HepG2 (cell line): ENCODE results near the gene SLC2A13. TPM values are rescaled to one million over a fixed set of nuclear protein-coding genes. Genes with fewer than 3 reads are reported as not detected.
A peak's percentile ranks its signal among the peaks of the same experiment; 100 is the strongest.

ENCODE experiments used
- ARID2 ChIP-seq: sonication (generic); formaldehyde crosslinking; IDR thresholded peaks from 2 replicates; pipeline ENCODE4 v1.8.1; 2022; ENCODE audit warnings: mild to moderate bottlenecking, missing genetic modification reagents, borderline replicate concordance
- DZIP1 ChIP-seq: sonication (generic); formaldehyde crosslinking; IDR thresholded peaks from 2 replicates; pipeline ENCODE4 v1.5.0; 2020; ENCODE audit warnings: mild to moderate bottlenecking, missing genetic modification reagents
- FLYWCH1 ChIP-seq: sonication (generic); formaldehyde crosslinking; IDR thresholded peaks from 2 replicates; pipeline ENCODE4 v1.8.1; 2023; ENCODE audit warnings: mild to moderate bottlenecking, missing genetic modification reagents
- FOXA3 ChIP-seq: IDR thresholded peaks from 2 replicates; pipeline ENCODE4 v1.6.1; 2016; ENCODE audit warnings: missing genetic modification reagents, missing compliant biosample characterization
- GRHL1 ChIP-seq: sonication (generic); formaldehyde crosslinking; conservative IDR thresholded peaks from 2 replicates; pipeline ENCODE4 v1.8.0; 2022; ENCODE audit warnings: missing genetic modification reagents
- IRX3 ChIP-seq: sonication (generic); formaldehyde crosslinking; IDR thresholded peaks from 2 replicates; pipeline ENCODE4 v1.8.1; 2023; ENCODE audit warnings: mild to moderate bottlenecking, low read depth, missing genetic modification reagents, borderline replicate concordance
- SP140L ChIP-seq: sonication (generic); formaldehyde crosslinking; IDR thresholded peaks from 2 replicates; pipeline ENCODE4 v1.4.0; 2020; ENCODE audit warnings: missing genetic modification reagents, borderline replicate concordance
- TARDBP ChIP-seq: sonication (generic); formaldehyde crosslinking; IDR thresholded peaks from 2 replicates; pipeline ENCODE4 v1.8.0; 2022; ENCODE audit warnings: mild to moderate bottlenecking, missing genetic modification reagents
- TEF ChIP-seq: sonication (generic); formaldehyde crosslinking; IDR thresholded peaks from 2 replicates; pipeline ENCODE4 v1.5.0; 2020; ENCODE audit warnings: missing genetic modification reagents
- ZBTB1 ChIP-seq: sonication (generic); formaldehyde crosslinking; IDR thresholded peaks from 2 replicates; pipeline ENCODE4 v1.4.0; 2020; ENCODE audit warnings: missing genetic modification reagents, borderline replicate concordance
- ZFP82 ChIP-seq: sonication (generic); formaldehyde crosslinking; IDR thresholded peaks from 2 replicates; pipeline ENCODE4 v1.5.1; 2020; ENCODE audit warnings: mild to moderate bottlenecking, missing genetic modification reagents, borderline replicate concordance
- ZNF124 ChIP-seq: sonication (generic); formaldehyde crosslinking; IDR thresholded peaks from 2 replicates; pipeline ENCODE4 v1.4.0; 2020; ENCODE audit warnings: missing genetic modification reagents
- ZNF224 ChIP-seq: sonication (generic); formaldehyde crosslinking; IDR thresholded peaks from 2 replicates; pipeline ENCODE4 v1.5.0; 2020; ENCODE audit warnings: mild to moderate bottlenecking, missing genetic modification reagents
- ZNF317 ChIP-seq: sonication (generic); formaldehyde crosslinking; IDR thresholded peaks from 2 replicates; pipeline ENCODE4 v1.5.0; 2020; ENCODE audit warnings: mild to moderate bottlenecking, missing genetic modification reagents
- ZNF44 ChIP-seq: sonication (generic); formaldehyde crosslinking; IDR thresholded peaks from 2 replicates; pipeline ENCODE4 v1.5.1; 2020; ENCODE audit warnings: mild to moderate bottlenecking, missing genetic modification reagents
- ZNF616 ChIP-seq: sonication (generic); formaldehyde crosslinking; IDR thresholded peaks from 2 replicates; pipeline ENCODE4 v1.5.0; 2020; ENCODE audit warnings: low read depth, mild to moderate bottlenecking, missing genetic modification reagents
- ZNF713 ChIP-seq: sonication (generic); formaldehyde crosslinking; IDR thresholded peaks from 2 replicates; pipeline ENCODE4 v1.4.0; 2020; ENCODE audit warnings: mild to moderate bottlenecking, missing genetic modification reagents
- ZNF75D ChIP-seq: sonication (generic); formaldehyde crosslinking; IDR thresholded peaks from 2 replicates; pipeline ENCODE4 v1.8.1; 2023; ENCODE audit warnings: missing genetic modification reagents, mild to moderate bottlenecking, borderline replicate concordance
- polyA plus RNA-seq, 8 experiments: library from polyadenylated mRNA; depleted of rRNA in 3 of 8; stranded (reverse) in 7 of 8; unstranded in 1 of 8; fragments of >200 nt; fragmentation: Illumina TruSeq in 4 of 8; extraction: Trizol in 4 of 8; gene quantifications; 2 replicates each; pipeline versions ENCODE4 v1.2.1 to v1.2.3, GENCODE V29; 2011 to 2016; ENCODE audit warnings: low read depth in 4 of 8, missing spikeins in 1 of 8, mixed read lengths in 1 of 8; ENCODE audit not compliant: insufficient read depth in 1 of 8
- total RNA-seq, 5 experiments: library from RNA; depleted of rRNA; stranded (reverse); fragments of >200 nt; fragmentation: Illumina TruSeq; extraction: Trizol; gene quantifications; 2 replicates each; pipeline ENCODE4 v1.2.3, GENCODE V29; 2016; ENCODE audit warnings: low read depth in 1 of 5
- TF ChIP-seq, protein P1 (sequence below): sonication (generic); formaldehyde crosslinking; IDR thresholded peaks from 2 replicates; pipeline ENCODE4 v1.4.0; 2020; ENCODE audit warnings: mild to moderate bottlenecking, missing genetic modification reagents
- TF ChIP-seq, protein P2 (sequence below): sonication (generic); formaldehyde crosslinking; IDR thresholded peaks from 2 replicates; pipeline ENCODE4 v1.4.0; 2020; ENCODE audit warnings: mild to moderate bottlenecking, missing genetic modification reagents, borderline replicate concordance

SLC2A13 gene
- total and polyA plus RNA-seq, 2 of the 13 experiments (the other 11 are each of a cell fraction or from before 2014, with no cell fraction given) = 5.5 to 6.0 TPM

DNA sequence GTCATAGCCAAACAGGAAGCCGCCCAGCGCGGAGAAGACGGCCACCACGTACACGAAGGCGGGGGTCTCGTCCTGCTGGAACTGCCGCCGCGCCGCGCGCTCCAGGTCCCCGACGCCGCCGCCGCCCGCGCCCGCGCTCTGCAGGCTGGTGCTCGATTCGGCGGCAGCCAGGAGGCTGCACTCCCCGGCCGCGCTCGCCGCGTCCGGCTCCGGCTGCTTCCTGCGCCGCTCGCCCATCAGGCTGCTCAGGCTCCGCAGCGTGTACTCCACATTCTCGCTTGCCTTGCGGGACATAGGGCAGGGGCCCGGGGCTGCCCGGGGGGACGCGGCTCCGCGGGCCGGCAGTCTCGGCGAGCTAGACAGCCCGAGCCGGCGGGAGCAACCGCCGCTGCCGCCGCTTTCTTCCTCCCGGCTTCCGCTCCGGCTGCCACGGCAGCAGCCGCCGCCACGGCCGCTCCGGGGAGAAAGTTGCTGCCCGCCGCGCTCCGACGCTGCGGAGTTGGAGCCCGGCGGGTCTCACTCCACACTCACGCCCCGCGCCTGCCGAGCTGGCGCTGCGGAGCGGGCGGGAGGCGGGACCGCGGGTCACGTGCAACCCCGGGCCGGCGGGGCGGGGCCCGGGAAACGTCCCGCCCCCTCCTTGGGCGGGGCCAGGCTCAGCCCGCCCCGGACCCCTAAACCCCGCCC lies at the start of gene SLC2A13 (continued):
- TF ChIP-seq DZIP1 (CRISPR knock-in tag) (no peak), ZBTB1 (CRISPR knock-in tag) (no peak), TEF (CRISPR knock-in tag) (no peak), SP140L (no peak), GRHL1 (CRISPR knock-in tag) (no peak), ARID2 (CRISPR knock-in tag) (no peak), ZNF317 (CRISPR knock-in tag) (no peak), FLYWCH1 (no peak), TARDBP (CRISPR knock-in tag) (no peak), ZNF713 (no peak), ZNF124 (no peak), ZNF616 (CRISPR knock-in tag) (no peak), IRX3 (peak; percentile 71; the same call in 1 of the 2 replicates), ZFP82 (CRISPR knock-in tag) (no peak), ZNF44 (CRISPR knock-in tag) (no peak), ZNF75D (CRISPR knock-in tag) (no peak), FOXA3 (CRISPR knock-in tag) (peak; percentile 5; the same call in 1 of the 2 replicates), ZNF224 (CRISPR knock-in tag) (no peak)
- TF ChIP-seq, protein P1, sequence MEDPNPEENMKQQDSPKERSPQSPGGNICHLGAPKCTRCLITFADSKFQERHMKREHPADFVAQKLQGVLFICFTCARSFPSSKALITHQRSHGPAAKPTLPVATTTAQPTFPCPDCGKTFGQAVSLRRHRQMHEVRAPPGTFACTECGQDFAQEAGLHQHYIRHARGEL (CRISPR knock-in tag) = no peak
- TF ChIP-seq, protein P2, sequence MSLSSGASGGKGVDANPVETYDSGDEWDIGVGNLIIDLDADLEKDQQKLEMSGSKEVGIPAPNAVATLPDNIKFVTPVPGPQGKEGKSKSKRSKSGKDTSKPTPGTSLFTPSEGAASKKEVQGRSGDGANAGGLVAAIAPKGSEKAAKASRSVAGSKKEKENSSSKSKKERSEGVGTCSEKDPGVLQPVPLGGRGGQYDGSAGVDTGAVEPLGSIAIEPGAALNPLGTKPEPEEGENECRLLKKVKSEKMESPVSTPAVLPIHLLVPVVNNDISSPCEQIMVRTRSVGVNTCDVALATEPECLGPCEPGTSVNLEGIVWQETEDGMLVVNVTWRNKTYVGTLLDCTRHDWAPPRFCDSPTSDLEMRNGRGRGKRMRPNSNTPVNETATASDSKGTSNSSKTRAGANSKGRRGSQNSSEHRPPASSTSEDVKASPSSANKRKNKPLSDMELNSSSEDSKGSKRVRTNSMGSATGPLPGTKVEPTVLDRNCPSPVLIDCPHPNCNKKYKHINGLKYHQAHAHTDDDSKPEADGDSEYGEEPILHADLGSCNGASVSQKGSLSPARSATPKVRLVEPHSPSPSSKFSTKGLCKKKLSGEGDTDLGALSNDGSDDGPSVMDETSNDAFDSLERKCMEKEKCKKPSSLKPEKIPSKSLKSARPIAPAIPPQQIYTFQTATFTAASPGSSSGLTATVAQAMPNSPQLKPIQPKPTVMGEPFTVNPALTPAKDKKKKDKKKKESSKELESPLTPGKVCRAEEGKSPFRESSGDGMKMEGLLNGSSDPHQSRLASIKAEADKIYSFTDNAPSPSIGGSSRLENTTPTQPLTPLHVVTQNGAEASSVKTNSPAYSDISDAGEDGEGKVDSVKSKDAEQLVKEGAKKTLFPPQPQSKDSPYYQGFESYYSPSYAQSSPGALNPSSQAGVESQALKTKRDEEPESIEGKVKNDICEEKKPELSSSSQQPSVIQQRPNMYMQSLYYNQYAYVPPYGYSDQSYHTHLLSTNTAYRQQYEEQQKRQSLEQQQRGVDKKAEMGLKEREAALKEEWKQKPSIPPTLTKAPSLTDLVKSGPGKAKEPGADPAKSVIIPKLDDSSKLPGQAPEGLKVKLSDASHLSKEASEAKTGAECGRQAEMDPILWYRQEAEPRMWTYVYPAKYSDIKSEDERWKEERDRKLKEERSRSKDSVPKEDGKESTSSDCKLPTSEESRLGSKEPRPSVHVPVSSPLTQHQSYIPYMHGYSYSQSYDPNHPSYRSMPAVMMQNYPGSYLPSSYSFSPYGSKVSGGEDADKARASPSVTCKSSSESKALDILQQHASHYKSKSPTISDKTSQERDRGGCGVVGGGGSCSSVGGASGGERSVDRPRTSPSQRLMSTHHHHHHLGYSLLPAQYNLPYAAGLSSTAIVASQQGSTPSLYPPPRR (CRISPR knock-in tag) = no peak
